Endometrial microvascular endothelial cells (primary cell): Measurements from ENCODE around the gene CMTR1. TPM values are rescaled to one million over a fixed set of nuclear protein-coding genes. Genes with fewer than 3 reads are reported as not detected.
"Not testable (repeated sequence)": the region's sequence is repeated elsewhere in the genome, so short reads cannot be mapped to it uniquely, and the experiment has no call there.

Source experiments
- in situ Hi-C: cut with HindIII; loops from 2 replicates; pipeline ENCODE4 v1.10.0; 2017; ENCODE audit warnings: low sequenced_read_pairs, low pct_unique_long_range_greater_than_20kb; ENCODE audit errors: inconsistent ontology term
- total RNA-seq: library from RNA; depleted of rRNA; stranded (reverse); fragments of >200 nt; gene quantifications from one replicate; pipeline ENCODE4 v1.2.3, GENCODE V29; 2015; ENCODE audit errors: inconsistent ontology term

The CMTR1 gene
- total RNA-seq, 1 donor from 2014 or later: 35.6 TPM

- in situ Hi-C loops: no loop called here
Observed at GRCh38 chr6:37487591-37488380, 54.8 kb downstream of the CMTR1 start.

- in situ Hi-C loops: no loop called here
Observed at GRCh38 chr6:37488476-37488875, 55.5 kb downstream of the CMTR1 start.

GRCh38 chr6:37489697-37490336 lies 56.8 kb downstream of the CMTR1 start:
- in situ Hi-C loops: no loop called here

- in situ Hi-C loops: no loop called here
Observed at GRCh38 chr6:37490536-37491170, 57.6 kb downstream of the CMTR1 start.

GRCh38 chr6:37491171-37491829 lies 58.3 kb downstream of the CMTR1 start:
- in situ Hi-C loops: no loop called here

GRCh38 chr6:37491830-37492208 lies 58.8 kb downstream of the CMTR1 start:
- in situ Hi-C loops: no loop called here

- in situ Hi-C loops: no loop called here
Observed at GRCh38 chr6:37492236-37492972, 59.4 kb downstream of the CMTR1 start.

- in situ Hi-C loops: no loop called here
Observed at GRCh38 chr6:37492991-37493660, 60.1 kb downstream of the CMTR1 start.

GRCh38 chr6:37493661-37493995 lies 60.6 kb downstream of the CMTR1 start:
- in situ Hi-C loops: no loop called here

GRCh38 chr6:37495244-37495934 lies 62.4 kb downstream of the CMTR1 start:
- in situ Hi-C loops: no loop called here

GRCh38 chr6:37496951-37497885 lies 64.2 kb downstream of the CMTR1 start:
- in situ Hi-C loops: no loop called here

GRCh38 chr6:37499433-37500293 lies 66.6 kb downstream of the CMTR1 start, which contains the start of gene CCDC167:
Gene CCDC167, minus strand, starts transcription at chr6:37499893. Its CDS starts 30 bp downstream, at chr6:37499863.
- in situ Hi-C loops: no loop called here

- in situ Hi-C loops: no loop called here
Observed at GRCh38 chr6:37500294-37500608, 67.2 kb downstream of the CMTR1 start.

GRCh38 chr6:37500904-37501303 lies 67.9 kb downstream of the CMTR1 start:
- in situ Hi-C loops: not testable (repeated sequence)

GRCh38 chr6:37501632-37502491 lies 68.8 kb downstream of the CMTR1 start:
- in situ Hi-C loops: no loop called here
